Measurements from ENCODE around the gene SOCS6. TPM values are rescaled to one million over a fixed set of nuclear protein-coding genes. Genes with fewer than 3 reads are reported as not detected.

The SOCS6 gene
- total and polyA plus RNA-seq, 2 donors (not counting 1 experiment from before 2014, with no cell fraction given) = 38.6 to 44.1 TPM

- no peaks in the 10 kb centered on the region for H3K27me3 ChIP-seq (ENCODE audit: control insufficient read depth, insufficient read depth, low read length)
- H3K36me3 ChIP-seq (ENCODE audit: control insufficient read depth, insufficient read depth, low read length) = peaks cover 18% of the 10 kb centered on the region
- no peak overlapping the region for H3K9ac ChIP-seq (ENCODE audit: insufficient read depth, low read length)
- no peaks in the 10 kb centered on the region for H3K9me3 ChIP-seq (ENCODE audit: control insufficient read depth, insufficient read depth, low read depth, low read length)
- H3K79me2 ChIP-seq (ENCODE audit: control insufficient read depth, insufficient read depth, low read length) = peaks cover 54% of the 10 kb centered on the region
- TF ChIP-seq CTCF (conservative IDR thresholded peaks at IDR 0.05 in 1 of 2, IDR thresholded peaks at IDR 0.05 in 1 of 2; ENCODE audit: low read depth in 1 of 2, low read length in 2 of 2) (no peak), EZH2 (IDR thresholded peaks at IDR 0.05; ENCODE audit: low read length, missing control alignments) (no peak)
- H3K4me2 ChIP-seq (ENCODE audit: extremely low read depth, insufficient read depth, low read length) = no peak overlapping the region
- H3K4me1 ChIP-seq (ENCODE audit: control insufficient read depth, extremely low read depth, insufficient read depth, low read length) = no peaks in the 10 kb centered on the region
- no peak overlapping the region for H3K27ac ChIP-seq (ENCODE audit: insufficient read depth, low read length)
- no peak overlapping the region for H2AFZ ChIP-seq (ENCODE audit: low read length)
- no peak for DNase-seq (ENCODE audit: low read depth in 2 of 2)
- no peaks in the 10 kb centered on the region for H4K20me1 ChIP-seq (ENCODE audit: control insufficient read depth, extremely low read depth, insufficient read depth, low read length)
- H3K4me3 ChIP-seq (replicated peaks in 1 of 4; ENCODE audit: control extremely low read depth in 1 of 4, insufficient read depth in 1 of 4, low read depth in 3 of 4, low read length in 4 of 4) = no peak overlapping the region
Measured at GRCh38 chr18:70328169-70328568, 39.3 kb downstream of the SOCS6 start.

- Histone ChIP-seq H3K9me3 (ENCODE audit: control insufficient read depth, insufficient read depth, low read depth, low read length) (no peaks in the 10 kb centered on the region), H3K4me2 (ENCODE audit: extremely low read depth, insufficient read depth, low read length) (no peak overlapping the region), H3K36me3 (ENCODE audit: control insufficient read depth, insufficient read depth, low read length) (peaks cover 18% of the 10 kb centered on the region), H3K27me3 (ENCODE audit: control insufficient read depth, insufficient read depth, low read length) (no peaks in the 10 kb centered on the region), H3K9ac (ENCODE audit: insufficient read depth, low read length) (no peak overlapping the region), H3K79me2 (ENCODE audit: control insufficient read depth, insufficient read depth, low read length) (peaks cover 46% of the 10 kb centered on the region), H3K4me1 (ENCODE audit: control insufficient read depth, extremely low read depth, insufficient read depth, low read length) (peaks cover 5% of the 10 kb centered on the region), H2AFZ (ENCODE audit: low read length) (no peak overlapping the region), H3K27ac (ENCODE audit: insufficient read depth, low read length) (no peak overlapping the region), H4K20me1 (ENCODE audit: control insufficient read depth, extremely low read depth, insufficient read depth, low read length) (no peaks in the 10 kb centered on the region), H3K4me3 (replicated peaks in 1 of 4; ENCODE audit: control extremely low read depth in 1 of 4, insufficient read depth in 1 of 4, low read depth in 3 of 4, low read length in 4 of 4) (no peak overlapping the region)
- DNase-seq (ENCODE audit: low read depth in 2 of 2) = no peak
- no peak for TF ChIP-seq EZH2 (IDR thresholded peaks at IDR 0.05; ENCODE audit: low read length, missing control alignments)
Measured at GRCh38 chr18:70329071-70329470, 40.2 kb downstream of the SOCS6 start.

- no peak for DNase-seq (ENCODE audit: low read depth in 2 of 2)
- TF ChIP-seq CTCF (conservative IDR thresholded peaks at IDR 0.05 in 1 of 2, IDR thresholded peaks at IDR 0.05 in 1 of 2; ENCODE audit: low read depth in 1 of 2, low read length in 2 of 2) (no peak), EZH2 (IDR thresholded peaks at IDR 0.05; ENCODE audit: low read length, missing control alignments) (no peak)
- H3K4me1 ChIP-seq (ENCODE audit: control insufficient read depth, extremely low read depth, insufficient read depth, low read length) = peaks cover 6% of the 10 kb centered on the region
- H3K9me3 ChIP-seq (ENCODE audit: control insufficient read depth, insufficient read depth, low read depth, low read length) = no peaks in the 10 kb centered on the region
- H3K27ac ChIP-seq (ENCODE audit: insufficient read depth, low read length) = no peak overlapping the region
- H3K9ac ChIP-seq (ENCODE audit: insufficient read depth, low read length) = no peak overlapping the region
- H3K27me3 ChIP-seq (ENCODE audit: control insufficient read depth, insufficient read depth, low read length) = no peaks in the 10 kb centered on the region
- no peak overlapping the region for H3K4me2 ChIP-seq (ENCODE audit: extremely low read depth, insufficient read depth, low read length)
- H3K4me3 ChIP-seq (replicated peaks in 1 of 4; ENCODE audit: control extremely low read depth in 1 of 4, insufficient read depth in 1 of 4, low read depth in 3 of 4, low read length in 4 of 4) = no peak overlapping the region
- no peaks in the 10 kb centered on the region for H4K20me1 ChIP-seq (ENCODE audit: control insufficient read depth, extremely low read depth, insufficient read depth, low read length)
- H2AFZ ChIP-seq (ENCODE audit: low read length) = no peak overlapping the region
- peaks cover 6% of the 10 kb centered on the region for H3K36me3 ChIP-seq (ENCODE audit: control insufficient read depth, insufficient read depth, low read length)
- peaks cover 30% of the 10 kb centered on the region for H3K79me2 ChIP-seq (ENCODE audit: control insufficient read depth, insufficient read depth, low read length)
Measured at GRCh38 chr18:70330887-70331286, 42.0 kb downstream of the SOCS6 start.
